Activated B cell treated with CpG ODN at 0.5 μM for 24 hours (primary cell): ENCODE measurements around the gene CABLES2. TPM values are rescaled to one million over a fixed set of nuclear protein-coding genes. Genes with fewer than 3 reads are reported as not detected.
"Not testable (repeated sequence)": the region's sequence is repeated elsewhere in the genome, so short reads cannot be mapped to it uniquely, and the experiment has no call there.

ENCODE experiments used
- ATAC-seq: fragments of 200-7000 bp; cut with Tn5 transposase; one replicate; pipeline ENCODE4 v1.10.0; 2021; ENCODE audit warnings: low read depth, mild to moderate bottlenecking, moderate library complexity
- CTCF ChIA-PET: fragments of 350-600 bp; sonication (Branson Sonifier 250); formaldehyde crosslinking; loops from one replicate; lab custom pipeline; 2021; ENCODE audit warnings: antibody characterized with exemption; lab: Charles Lee
- POLR2A ChIA-PET: fragments of 350-600 bp; sonication (Branson Sonifier 250); formaldehyde crosslinking; loops from one replicate; lab custom pipeline; 2021; ENCODE audit warnings: antibody characterized with exemption; lab: Charles Lee
- DNase-seq: peaks from one replicate; pipeline ENCODE4 v3.0.0; 2022
- H3K27ac Mint-ChIP-seq: one replicate; pipeline ENCODE4 v1.8.0; 2020; ENCODE audit warnings: mixed read lengths
- H3K27me3 Mint-ChIP-seq: one replicate; pipeline ENCODE4 v1.8.0; 2021; ENCODE audit warnings: mixed read lengths
- H3K36me3 Mint-ChIP-seq: one replicate; pipeline ENCODE4 v1.8.0; 2021; ENCODE audit warnings: low read depth, mixed read lengths
- H3K4me1 Mint-ChIP-seq: one replicate; pipeline ENCODE4 v1.8.0; 2021; ENCODE audit warnings: mixed read lengths
- H3K4me3 Mint-ChIP-seq: one replicate; pipeline ENCODE4 v1.8.0; 2020; ENCODE audit warnings: mild to moderate bottlenecking, mixed read lengths
- H3K9me3 Mint-ChIP-seq: one replicate; pipeline ENCODE4 v1.8.0; 2020; ENCODE audit warnings: mixed read lengths
- CTCF ChIP-seq: fragments of 200-600 bp; IDR thresholded peaks from one replicate; pipeline ENCODE4 v1.8.0; 2022; ENCODE audit warnings: antibody characterized with exemption, mild to moderate bottlenecking
- intact Hi-C: fragments of 100-400 bp; cut with micrococcal nuclease; formaldehyde crosslinking; loops from one replicate; pipeline ENCODE4 v1.15.1; 2024
- total RNA-seq: library from RNA; stranded (reverse); gene quantifications from 2 replicates; pipeline ENCODE4 v1.2.3, GENCODE V29; 2022

CABLES2 gene
- total RNA-seq, 1 donor from 2014 or later = 6.6 TPM

- H3K4me3 Mint-ChIP-seq = no peak overlapping the region
- ChIA-PET POLR2A (no interaction called here), CTCF (no interaction called here)
- no peaks in the 10 kb centered on the region for H3K36me3 Mint-ChIP-seq
- ATAC-seq (no peak), DNase-seq (no peak)
- H3K27me3 Mint-ChIP-seq = peaks cover 18% of the 10 kb centered on the region
- intact Hi-C loops = no loop called here
- no peak for TF ChIP-seq CTCF
- H3K27ac Mint-ChIP-seq = no peak overlapping the region
- H3K9me3 Mint-ChIP-seq = no peaks in the 10 kb centered on the region
- no peaks in the 10 kb centered on the region for H3K4me1 Mint-ChIP-seq
Observed at GRCh38 chr20:62428396-62429295, 21.6 kb upstream of the CABLES2 start.

- Mint-ChIP-seq H3K36me3 (no peaks in the 10 kb centered on the region), H3K27me3 (peaks cover 13% of the 10 kb centered on the region), H3K4me1 (no peaks in the 10 kb centered on the region), H3K27ac (no peak overlapping the region), H3K4me3 (no peak overlapping the region), H3K9me3 (no peaks in the 10 kb centered on the region)
- POLR2A ChIA-PET = no interaction called here
- no peak for ATAC-seq
- TF ChIP-seq CTCF = no peak
- CTCF ChIA-PET = no interaction called here
- intact Hi-C loops = no loop called here
- DNase-seq = no peak
Observed at GRCh38 chr20:62428002-62428372, 20.9 kb upstream of the CABLES2 start.

- H3K9me3 Mint-ChIP-seq = no peaks in the 10 kb centered on the region
- no peaks in the 10 kb centered on the region for H3K36me3 Mint-ChIP-seq
- no peak within 1 kb of the TSS for H3K4me3 Mint-ChIP-seq
- ATAC-seq (no peak), DNase-seq (no peak)
- peaks cover 11% of the 10 kb centered on the region for H3K27me3 Mint-ChIP-seq
- TF ChIP-seq CTCF = no peak
- ChIA-PET POLR2A (no interaction called here), CTCF (no interaction called here)
- intact Hi-C loops = no loop called here
- H3K4me1 Mint-ChIP-seq = no peaks in the 10 kb centered on the region
- H3K27ac Mint-ChIP-seq = no peak within 1 kb of the TSS
Observed at GRCh38 chr20:62427172-62428001, 20.3 kb upstream of the CABLES2 start, which contains the start of gene RBBP8NL. TSS of gene RBBP8NL (minus strand) at chr20:62427539. CDS start at chr20:62419647, 7,892 bp downstream.

- no peak for ATAC-seq
- ChIA-PET CTCF (no interaction called here), POLR2A (no interaction called here)
- H3K4me3 Mint-ChIP-seq = no peak overlapping the region
- H3K27me3 Mint-ChIP-seq = peaks cover 7% of the 10 kb centered on the region
- H3K9me3 Mint-ChIP-seq = no peaks in the 10 kb centered on the region
- H3K27ac Mint-ChIP-seq = no peak overlapping the region
- H3K4me1 Mint-ChIP-seq = no peaks in the 10 kb centered on the region
- no peaks in the 10 kb centered on the region for H3K36me3 Mint-ChIP-seq
- intact Hi-C loops = no loop called here
- TF ChIP-seq CTCF = no peak
- no peak for DNase-seq
Observed at GRCh38 chr20:62426699-62427131, 19.6 kb upstream of the CABLES2 start.

- H3K4me1 Mint-ChIP-seq, H3K4me3 Mint-ChIP-seq, intact Hi-C loops, H3K27ac Mint-ChIP-seq, H3K36me3 Mint-ChIP-seq, H3K9me3 Mint-ChIP-seq, H3K27me3 Mint-ChIP-seq, CTCF ChIA-PET, DNase-seq, ATAC-seq, POLR2A ChIA-PET: not testable (repeated sequence)
Observed at GRCh38 chr20:62426059-62426348, 18.9 kb upstream of the CABLES2 start.
